Measurements from ENCODE around the gene CHRNA10.

GRCh38 chr11:3700910-3701309 is 29.7 kb upstream of the CHRNA10 start:
- no peak for TF ChIP-seq CTCF (conservative IDR thresholded peaks at IDR 0.05; ENCODE audit: low read depth, low read length)
- no peak for TF ChIP-seq EZH2 (IDR thresholded peaks at IDR 0.05; ENCODE audit: borderline replicate concordance, low read depth, low read length, poor library complexity, severe bottlenecking)
